IMR-90 (cell line): Measurements from ENCODE around the gene TDRD1. TPM values are rescaled to one million over a fixed set of nuclear protein-coding genes. Genes with fewer than 3 reads are reported as not detected.

ENCODE experiments used
- ATAC-seq: fragments of 200-7000 bp; cut with Tn5 transposase; 2 replicates; pipeline ENCODE4 v1.9.1; 2020; ENCODE audit warnings: low read depth, mild to moderate bottlenecking, moderate library complexity
- BruUV-seq: library from RNA; stranded (reverse); fragments of 400-500 nt; replicated peaks from 2 replicates; lab custom pipeline; 2021; lab: Mats Ljungman, UMichigan
- CTCF ChIA-PET: fragments of 300-600 bp; formaldehyde crosslinking; extraction: SDS; loops from one replicate; lab custom pipeline; 2021; ENCODE audit warnings: antibody characterized with exemption; lab: Yijun Ruan, JAX
- POLR2A ChIA-PET: fragments of 300-600 bp; sonication (Branson Sonifier 250); formaldehyde crosslinking; loops from one replicate; lab custom pipeline; 2022; ENCODE audit warnings: antibody characterized with exemption; ENCODE audit not compliant: unreplicated experiment; lab: Charles Lee
- DNase-seq: peaks from one replicate; pipeline ENCODE4 v3.0.0; 2013
- H2AFZ ChIP-seq: replicated peaks from 2 replicates; pipeline ENCODE3; 2013; ENCODE audit warnings: low read length, mild to moderate bottlenecking; ENCODE audit not compliant: poor library complexity
- H2AK5ac ChIP-seq: 2 replicates; pipeline ENCODE4 v1.6.1; 2013; ENCODE audit warnings: low read depth, low read length, inconsistent platforms
- H2AK9ac ChIP-seq: replicated peaks from 2 replicates; pipeline ENCODE3; 2013; ENCODE audit warnings: mild to moderate bottlenecking, low read depth, low read length, moderate library complexity; ENCODE audit not compliant: poor library complexity
- H2BK120ac ChIP-seq: 2 replicates; pipeline ENCODE4 v1.6.1; 2013; ENCODE audit warnings: low read depth, low read length, inconsistent platforms
- H2BK15ac ChIP-seq: 3 replicates; pipeline ENCODE4 v1.6.1; 2013; ENCODE audit warnings: low read depth, low read length, inconsistent platforms
- H2BK20ac ChIP-seq: 2 replicates; pipeline ENCODE4 v1.6.1; 2013; ENCODE audit warnings: low read depth, mild to moderate bottlenecking, inconsistent platforms, low read length, moderate library complexity
- H2BK5ac ChIP-seq: 2 replicates; pipeline ENCODE4 v1.6.1; 2013; ENCODE audit warnings: mild to moderate bottlenecking, low read depth, low read length, inconsistent platforms; ENCODE audit not compliant: poor library complexity, severe bottlenecking
- H3K14ac ChIP-seq: replicated peaks from 2 replicates; pipeline ENCODE4 v1.6.1; 2013; ENCODE audit warnings: low read depth, low read length, inconsistent platforms
- H3K18ac ChIP-seq: 2 replicates; pipeline ENCODE4 v1.6.1; 2013; ENCODE audit warnings: low read depth, low read length, control low read depth
- H3K23ac ChIP-seq: 2 replicates; pipeline ENCODE4 v1.6.1; 2013; ENCODE audit warnings: low read depth, low read length, inconsistent platforms
- H3K27ac ChIP-seq: 2 replicates; pipeline ENCODE4 v1.5.1; 2013; ENCODE audit warnings: mild to moderate bottlenecking, control low read depth, low read length; ENCODE audit not compliant: insufficient read depth
- H3K27me3 ChIP-seq: 2 replicates; pipeline ENCODE4 v1.6.1; 2013; ENCODE audit warnings: low read length; ENCODE audit not compliant: control insufficient read depth, insufficient read depth
- H3K36me3 ChIP-seq: 2 replicates; pipeline ENCODE4 v1.6.1; 2013; ENCODE audit warnings: low read length, mixed read lengths; ENCODE audit not compliant: control insufficient read depth, insufficient read depth
- H3K4ac ChIP-seq: 2 replicates; pipeline ENCODE4 v1.6.1; 2013; ENCODE audit warnings: low read depth, low read length, inconsistent platforms
- H3K4me1 ChIP-seq: 2 replicates; pipeline ENCODE4 v1.6.1; 2013; ENCODE audit warnings: low read length, mixed read lengths; ENCODE audit not compliant: control insufficient read depth, insufficient read depth
- H3K4me2 ChIP-seq: 2 replicates; pipeline ENCODE4 v1.6.1; 2013; ENCODE audit warnings: low read depth, mild to moderate bottlenecking, control low read depth, low read length, moderate library complexity
- H3K4me3 ChIP-seq: 2 replicates; pipeline ENCODE4 v1.5.1; 2013; ENCODE audit warnings: low read depth, mild to moderate bottlenecking, control low read depth, low read length, moderate library complexity; ENCODE audit not compliant: insufficient read depth
- H3K56ac ChIP-seq: 2 replicates; pipeline ENCODE4 v1.6.1; 2013; ENCODE audit warnings: low read length, inconsistent platforms; ENCODE audit not compliant: insufficient read depth; ENCODE audit errors: extremely low read depth
- H3K79me1 ChIP-seq, 2 experiments: 2 replicates each; pipeline ENCODE4 v1.6.1; 2013; ENCODE audit warnings: low read length in 2 of 2, inconsistent platforms in 1 of 2, low read depth in 1 of 2
- H3K9ac ChIP-seq: 2 replicates; pipeline ENCODE4 v1.6.1; 2013; ENCODE audit warnings: low read depth, low read length, control low read depth
- H3K9me1 ChIP-seq: 2 replicates; pipeline ENCODE4 v1.6.1; 2013; ENCODE audit warnings: low read length, inconsistent platforms; ENCODE audit not compliant: insufficient read depth
- H3K9me3 ChIP-seq: 2 replicates; pipeline ENCODE4 v1.6.1; 2013; ENCODE audit warnings: low read length; ENCODE audit not compliant: control insufficient read depth, insufficient read depth
- H4K20me1 ChIP-seq: 2 replicates; pipeline ENCODE4 v1.6.1; 2013; ENCODE audit warnings: low read length, inconsistent platforms; ENCODE audit not compliant: insufficient read depth
- H4K5ac ChIP-seq: 2 replicates; pipeline ENCODE4 v1.6.1; 2013; ENCODE audit warnings: mild to moderate bottlenecking, low read depth, low read length, control low read depth
- H4K8ac ChIP-seq, 2 experiments: 2 replicates each; pipeline ENCODE4 v1.6.1; 2013; ENCODE audit warnings: low read depth in 2 of 2, low read length in 2 of 2, control low read depth in 1 of 2, inconsistent platforms in 1 of 2
- H4K91ac ChIP-seq: 2 replicates; pipeline ENCODE4 v1.6.1; 2013; ENCODE audit warnings: low read depth, low read length, inconsistent platforms; ENCODE audit not compliant: insufficient read depth
- BHLHE40 ChIP-seq: fragments of 150-350 bp; IDR thresholded peaks from 2 replicates; pipeline ENCODE4 v1.6.1; 2016; ENCODE audit warnings: mild to moderate bottlenecking, low read depth, low read length
- CEBPB ChIP-seq: IDR thresholded peaks from 2 replicates; pipeline ENCODE4 v1.6.1; 2012; ENCODE audit warnings: low read depth, low read length, improper control_type of control experiment
- CHD1 ChIP-seq: IDR thresholded peaks from 2 replicates; pipeline ENCODE4 v1.6.1; 2012; ENCODE audit warnings: low read depth, low read length, improper control_type of control experiment
- FOS ChIP-seq: fragments of 150-350 bp; IDR thresholded peaks from 2 replicates; pipeline ENCODE4 v1.6.1; 2016; ENCODE audit warnings: low read depth, low read length
- POLR2A ChIP-seq: IDR thresholded peaks from 2 replicates; pipeline ENCODE4 v1.6.1; 2012; ENCODE audit warnings: mild to moderate bottlenecking, low read depth, low read length
- RAD21 ChIP-seq: IDR thresholded peaks from 2 replicates; pipeline ENCODE4 v1.6.1; 2012; ENCODE audit warnings: low read length, improper control_type of control experiment
- RCOR1 ChIP-seq: IDR thresholded peaks from 2 replicates; pipeline ENCODE4 v1.6.1; 2012; ENCODE audit warnings: mild to moderate bottlenecking, low read length, improper control_type of control experiment; ENCODE audit not compliant: insufficient replicate concordance
- RFX5 ChIP-seq: IDR thresholded peaks from 2 replicates; pipeline ENCODE4 v1.8.0; 2012; ENCODE audit warnings: low read depth, mild to moderate bottlenecking, low read length, moderate library complexity
- SMC3 ChIP-seq: fragments of 150-350 bp; IDR thresholded peaks from 2 replicates; pipeline ENCODE4 v1.6.1; 2016; ENCODE audit warnings: low read depth, mild to moderate bottlenecking, antibody characterized with exemption, low read length, moderate library complexity
- WGBS, 2 experiments: methylation state at CpG; one replicate each; pipeline versions ENCODE4 v1.1.5 to v1.1.7; 2013; ENCODE audit warnings: missing lambda C conversion rate in 2 of 2; ENCODE audit not compliant: insufficient read length in 1 of 2; ENCODE audit errors: extremely low coverage in 2 of 2; 5-methylcytosine and 5-hydroxymethylcytosine counted together
- dilution Hi-C: fragments of 300-500 bp; cut with HindIII; formaldehyde crosslinking; loops from one replicate; pipeline ENCODE4 v1.14.3; 2018; ENCODE audit warnings: low sequenced_read_pairs; ENCODE audit not compliant: unreplicated experiment
- in situ Hi-C: fragments of 300-500 bp; cut with MboI; formaldehyde crosslinking; loops from 3 replicates; pipeline ENCODE4 v1.14.3; 2019; ENCODE audit warnings: low sequenced_read_pairs, inconsistent platforms, mixed read lengths
- intact Hi-C: fragments of 100-400 bp; cut with micrococcal nuclease; formaldehyde crosslinking; loops from 2 replicates; pipeline ENCODE4 v1.10.0; 2022
- polyA plus RNA-seq, 3 experiments: library from polyadenylated mRNA; depleted of rRNA; stranded (reverse); fragments of >200 nt; gene quantifications; 2 replicates each; pipeline ENCODE4 v1.2.3, GENCODE V29; 2012; ENCODE audit warnings: low replicate concordance in 1 of 3
- total RNA-seq: library from RNA; depleted of rRNA; stranded (reverse); fragments of >200 nt; gene quantifications from 2 replicates; pipeline ENCODE4 v1.2.3, GENCODE V29; 2012
- TF ChIP-seq, protein P1 (sequence below): fragments of 150-350 bp; IDR thresholded peaks from 2 replicates; pipeline ENCODE4 v1.6.1; 2016; ENCODE audit warnings: low read depth, mild to moderate bottlenecking, low read length, moderate library complexity, borderline replicate concordance
- TF ChIP-seq, protein P2 (sequence below): fragments of 150-350 bp; IDR thresholded peaks from 2 replicates; pipeline ENCODE4 v1.6.1; 2017; ENCODE audit warnings: mild to moderate bottlenecking, antibody characterized with exemption, low read length, low read depth
- TF ChIP-seq, protein P3 (sequence below): conservative IDR thresholded peaks from 2 replicates; pipeline ENCODE4 v1.5.1; 2012; ENCODE audit warnings: mild to moderate bottlenecking, low read depth, low read length, improper control_type of control experiment

TDRD1 gene
- total and polyA plus RNA-seq, 2 of the 4 experiments (the other 2 are of a cell fraction) = not detected

DNA sequence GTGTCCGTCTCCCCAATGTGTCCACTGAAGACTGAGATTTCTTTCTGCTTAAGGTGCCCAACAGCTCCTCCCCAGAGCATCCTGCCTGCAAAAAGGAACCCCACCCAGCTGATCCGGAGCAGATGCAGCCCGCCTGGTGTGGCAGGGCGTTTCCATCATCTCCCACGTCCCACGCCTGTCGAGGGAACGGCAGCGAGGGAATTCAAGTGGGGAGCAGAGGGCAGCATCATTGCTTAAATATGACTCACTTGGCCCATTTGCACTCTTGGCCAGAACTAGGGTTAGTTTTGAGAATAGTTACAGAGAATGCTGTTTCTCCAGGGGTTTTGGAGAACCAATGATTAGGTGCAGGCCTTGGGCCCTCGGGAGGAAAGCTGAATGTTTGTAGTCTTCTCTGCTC is 80.7 kb downstream of the TDRD1 start:
- Histone ChIP-seq H3K4me1 (no peaks in the 10 kb centered on the region), H3K9me3 (no peaks in the 10 kb centered on the region), H2BK5ac (no peak overlapping the region), H4K8ac (no peak overlapping the region), H3K36me3 (no peaks in the 10 kb centered on the region), H3K79me1 (no peaks in the 10 kb centered on the region), H2BK120ac (no peak overlapping the region), H3K18ac (no peak overlapping the region), H2BK20ac (no peak overlapping the region), H4K91ac (no peak overlapping the region), H3K9me1 (no peaks in the 10 kb centered on the region), H3K14ac (no peak overlapping the region), H3K27me3 (peaks cover 3% of the 10 kb centered on the region; the same call in 1 of the 2 replicates), H4K5ac (no peak overlapping the region), H2BK15ac (peak overlapping the region; percentile 66; the same call in 1 of the 3 replicates), H3K9ac (no peak overlapping the region), H2AK9ac (no peak overlapping the region), H3K27ac (no peak overlapping the region), H3K4ac (peak overlapping the region; percentile 19; the same call in 1 of the 2 replicates), H2AK5ac (no peak overlapping the region), H3K4me2 (no peak overlapping the region), H3K23ac (no peak overlapping the region), H2AFZ (peak overlapping the region; percentile 5), H4K20me1 (no peaks in the 10 kb centered on the region), H3K4me3 (no peak overlapping the region), H3K56ac (no peak overlapping the region)
- ATAC-seq (no peak; the same call in 1 of the 2 replicates), DNase-seq (peak; percentile 21)
- in situ Hi-C loops (no loop called here), intact Hi-C loops (loop anchor here (10.0 kb wide), 1 partner anchor 315 kb away; no protein-coding TSS in a partner anchor), dilution Hi-C loops (no loop called here)
- ChIA-PET POLR2A (no interaction called here), CTCF (no interaction called here)
- no TSS peak for BruUV-seq
- 100% methylated on average over 1 of the region's 10 CpGs; no CpG with 5 or more reads in 1 of the 2 experiments for WGBS, 2 experiments
- TF ChIP-seq POLR2A = no peak
- TF ChIP-seq, protein P1, sequence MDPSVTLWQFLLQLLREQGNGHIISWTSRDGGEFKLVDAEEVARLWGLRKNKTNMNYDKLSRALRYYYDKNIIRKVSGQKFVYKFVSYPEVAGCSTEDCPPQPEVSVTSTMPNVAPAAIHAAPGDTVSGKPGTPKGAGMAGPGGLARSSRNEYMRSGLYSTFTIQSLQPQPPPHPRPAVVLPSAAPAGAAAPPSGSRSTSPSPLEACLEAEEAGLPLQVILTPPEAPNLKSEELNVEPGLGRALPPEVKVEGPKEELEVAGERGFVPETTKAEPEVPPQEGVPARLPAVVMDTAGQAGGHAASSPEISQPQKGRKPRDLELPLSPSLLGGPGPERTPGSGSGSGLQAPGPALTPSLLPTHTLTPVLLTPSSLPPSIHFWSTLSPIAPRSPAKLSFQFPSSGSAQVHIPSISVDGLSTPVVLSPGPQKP = no peak
- TF ChIP-seq RFX5 = no peak
- TF ChIP-seq FOS = no peak
- TF ChIP-seq, protein P2, sequence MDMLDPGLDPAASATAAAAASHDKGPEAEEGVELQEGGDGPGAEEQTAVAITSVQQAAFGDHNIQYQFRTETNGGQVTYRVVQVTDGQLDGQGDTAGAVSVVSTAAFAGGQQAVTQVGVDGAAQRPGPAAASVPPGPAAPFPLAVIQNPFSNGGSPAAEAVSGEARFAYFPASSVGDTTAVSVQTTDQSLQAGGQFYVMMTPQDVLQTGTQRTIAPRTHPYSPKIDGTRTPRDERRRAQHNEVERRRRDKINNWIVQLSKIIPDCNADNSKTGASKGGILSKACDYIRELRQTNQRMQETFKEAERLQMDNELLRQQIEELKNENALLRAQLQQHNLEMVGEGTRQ = no peak
- TF ChIP-seq RCOR1 = no peak
- no peak for TF ChIP-seq CEBPB
- no peak for TF ChIP-seq SMC3
- TF ChIP-seq CHD1 = no peak
- TF ChIP-seq, protein P3, sequence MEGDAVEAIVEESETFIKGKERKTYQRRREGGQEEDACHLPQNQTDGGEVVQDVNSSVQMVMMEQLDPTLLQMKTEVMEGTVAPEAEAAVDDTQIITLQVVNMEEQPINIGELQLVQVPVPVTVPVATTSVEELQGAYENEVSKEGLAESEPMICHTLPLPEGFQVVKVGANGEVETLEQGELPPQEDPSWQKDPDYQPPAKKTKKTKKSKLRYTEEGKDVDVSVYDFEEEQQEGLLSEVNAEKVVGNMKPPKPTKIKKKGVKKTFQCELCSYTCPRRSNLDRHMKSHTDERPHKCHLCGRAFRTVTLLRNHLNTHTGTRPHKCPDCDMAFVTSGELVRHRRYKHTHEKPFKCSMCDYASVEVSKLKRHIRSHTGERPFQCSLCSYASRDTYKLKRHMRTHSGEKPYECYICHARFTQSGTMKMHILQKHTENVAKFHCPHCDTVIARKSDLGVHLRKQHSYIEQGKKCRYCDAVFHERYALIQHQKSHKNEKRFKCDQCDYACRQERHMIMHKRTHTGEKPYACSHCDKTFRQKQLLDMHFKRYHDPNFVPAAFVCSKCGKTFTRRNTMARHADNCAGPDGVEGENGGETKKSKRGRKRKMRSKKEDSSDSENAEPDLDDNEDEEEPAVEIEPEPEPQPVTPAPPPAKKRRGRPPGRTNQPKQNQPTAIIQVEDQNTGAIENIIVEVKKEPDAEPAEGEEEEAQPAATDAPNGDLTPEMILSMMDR = no peak
- no peak for TF ChIP-seq RAD21
- TF ChIP-seq BHLHE40 = no peak
